K562 treated with DMSO at 1 percent for 12 hours (cell line): Measurements from ENCODE around the gene HOXC11. TPM values are rescaled to one million over a fixed set of nuclear protein-coding genes. Genes with fewer than 3 reads are reported as not detected.

Experiments used
- total RNA-seq: library from RNA; unstranded; fragments of 300-600 nt; gene quantifications from 2 replicates; pipeline ENCODE4 v1.2.3, GENCODE V29; 2022; ENCODE audit not compliant: insufficient read depth

HOXC11 gene
- not detected in 2 replicates for total RNA-seq

GRCh38 chr12:53972722-53973235 is at the start of gene HOXC11:
HOXC11 (plus strand) TSS chr12:53973126; CDS start chr12:53973242, 116 bp downstream.

GRCh38 chr12:53938326-53939140 is 34.4 kb upstream of the HOXC11 start, which contains the start of gene HOXC13:
HOXC13 (plus strand) TSS chr12:53938831; CDS start chr12:53938907, 76 bp downstream.

GRCh38 chr12:53954694-53955035 is 18.3 kb upstream of the HOXC11 start, which contains the start of gene HOXC12:
HOXC12 (plus strand) TSS chr12:53954903; CDS start chr12:53954930, 27 bp downstream.

GRCh38 chr12:53974084-53975063 is 1.4 kb downstream of the HOXC11 start, which contains the start of gene HOTAIR:
HOTAIR (minus strand) TSS chr12:53974954.

DNA sequence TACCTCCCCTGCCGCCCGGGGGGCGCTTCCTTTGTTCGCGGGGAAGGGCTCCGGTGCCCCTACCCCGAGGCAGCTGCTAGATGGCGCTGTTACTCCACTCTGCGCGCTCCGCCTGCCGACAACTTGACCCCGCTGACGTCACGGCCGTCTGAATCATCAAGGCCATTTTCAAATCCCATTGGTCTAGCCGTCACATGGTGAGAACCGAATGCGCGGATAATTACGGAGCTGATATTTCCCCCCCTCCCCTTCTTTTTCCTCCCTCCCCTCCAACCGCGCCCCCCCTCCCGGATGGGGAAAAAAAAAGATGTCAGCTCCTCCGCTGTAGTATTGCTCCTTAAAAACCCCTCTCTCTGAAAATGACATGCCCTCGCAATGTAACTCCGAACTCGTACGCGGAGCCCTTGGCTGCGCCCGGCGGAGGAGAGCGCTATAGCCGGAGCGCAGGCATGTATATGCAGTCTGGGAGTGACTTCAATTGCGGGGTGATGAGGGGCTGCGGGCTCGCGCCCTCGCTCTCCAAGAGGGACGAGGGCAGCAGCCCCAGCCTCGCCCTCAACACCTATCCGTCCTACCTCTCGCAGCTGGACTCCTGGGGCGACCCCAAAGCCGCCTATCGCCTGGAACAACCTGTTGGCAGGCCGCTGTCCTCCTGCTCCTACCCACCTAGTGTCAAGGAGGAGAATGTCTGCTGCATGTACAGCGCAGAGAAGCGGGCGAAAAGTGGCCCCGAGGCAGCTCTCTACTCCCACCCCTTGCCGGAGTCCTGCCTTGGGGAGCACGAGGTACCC is 12.2 kb downstream of the HOXC11 start, which contains the start of gene HOXC10:
TSS of gene HOXC10 (plus strand) at position 246 of the 791 bp plus-strand sequence. CDS start at position 360, 114 bp downstream.

DNA sequence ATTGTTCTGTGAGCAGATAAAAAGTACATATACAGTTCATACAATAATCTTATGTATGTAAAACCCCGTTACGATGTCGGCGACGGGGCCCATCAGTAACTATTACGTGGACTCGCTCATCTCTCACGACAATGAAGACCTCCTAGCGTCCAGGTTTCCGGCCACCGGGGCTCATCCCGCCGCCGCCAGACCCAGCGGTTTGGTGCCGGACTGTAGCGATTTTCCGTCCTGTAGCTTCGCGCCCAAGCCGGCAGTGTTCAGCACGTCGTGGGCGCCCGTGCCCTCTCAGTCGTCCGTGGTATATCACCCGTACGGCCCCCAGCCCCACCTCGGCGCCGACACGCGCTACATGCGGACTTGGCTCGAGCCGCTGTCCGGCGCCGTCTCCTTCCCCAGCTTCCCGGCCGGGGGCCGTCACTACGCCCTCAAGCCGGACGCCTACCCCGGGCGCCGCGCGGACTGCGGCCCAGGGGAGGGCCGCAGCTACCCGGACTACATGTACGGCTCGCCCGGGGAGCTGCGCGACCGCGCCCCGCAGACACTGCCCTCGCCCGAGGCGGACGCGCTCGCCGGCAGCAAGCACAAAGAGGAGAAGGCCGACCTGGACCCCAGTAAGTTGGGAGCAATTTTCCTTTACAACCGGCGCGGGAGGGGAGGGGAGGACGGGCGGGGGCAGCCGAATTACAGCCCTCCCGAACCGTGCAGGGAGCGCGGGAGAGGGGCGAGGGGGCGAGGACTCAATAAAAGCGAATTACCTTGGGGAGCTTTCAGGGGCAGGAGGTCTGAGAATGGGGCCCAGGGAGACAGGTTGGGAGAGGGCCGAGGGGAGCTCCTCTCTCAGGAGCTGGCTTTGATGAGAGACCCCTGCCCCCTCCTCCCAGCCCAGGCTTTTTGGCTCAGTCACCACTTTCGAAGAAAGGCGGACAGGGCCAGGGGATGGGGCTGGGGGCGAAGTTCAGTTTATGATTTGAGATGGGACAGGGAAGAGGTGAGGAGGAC is 27.5 kb downstream of the HOXC11 start, which contains the start of gene HOXC9:
TSS of gene HOXC9 (plus strand) at position 46 of the 999 bp plus-strand sequence. CDS start at position 74, 28 bp downstream.

Other genes starting within 250 kb of the HOXC11 start
- gene CALCOCO1, start 245.7 kb upstream of the HOXC11 start, total RNA-seq, result 11.7 and 34.7 TPM in 2 replicates
- gene CISTR, start 221.1 kb upstream of the HOXC11 start, total RNA-seq, result not detected in 2 replicates
- gene HOXC13, start 34.3 kb upstream of the HOXC11 start, total RNA-seq, result 0.78 and 2.1 TPM in 2 replicates
- gene HOXC12, start 18.2 kb upstream of the HOXC11 start, total RNA-seq, result 0.64 and 0.77 TPM in 2 replicates
- gene HOTAIR, start 1.8 kb downstream of the HOXC11 start, total RNA-seq, result not detected in 2 replicates
- not detected in 2 replicates for gene HOXC10, start 12.0 kb downstream of the HOXC11 start, total RNA-seq
- 16.3 and 22.1 TPM in 2 replicates for gene HOXC9, start 27.0 kb downstream of the HOXC11 start, total RNA-seq
- 0.35 and 0.45 TPM in 2 replicates for gene HOXC8, start 35.9 kb downstream of the HOXC11 start, total RNA-seq
- gene HOXC6, start 55.3 kb downstream of the HOXC11 start, total RNA-seq, result 5.0 and 5.1 TPM in 2 replicates
- gene HOXC5, start 59.9 kb downstream of the HOXC11 start, total RNA-seq, result not detected in 2 replicates
- gene HOXC4, start 80.7 kb downstream of the HOXC11 start, total RNA-seq, result 1.1 TPM in 1 of 2 replicates, not detected in the other
- gene SMUG1, start 215.9 kb downstream of the HOXC11 start, total RNA-seq, result 33.0 and 42.8 TPM in 2 replicates